ENCODE data around the gene MOSMO.
A peak's percentile ranks its signal among the peaks of the same experiment; 100 is the strongest.
"Not testable (repeated sequence)": the region's sequence is repeated elsewhere in the genome, so short reads cannot be mapped to it uniquely, and the experiment has no call there.

MOSMO gene

GRCh38 chr16:22012241-22012640, 4.3 kb downstream of the MOSMO start:
- H3K4me1 Mint-ChIP-seq (ENCODE audit: low read depth) = peaks cover 74% of the 10 kb centered on the region

GRCh38 chr16:22013486-22013885, 5.6 kb downstream of the MOSMO start:
- DNase-seq = no peak
- peaks cover 8% of the 10 kb centered on the region for H3K36me3 Mint-ChIP-seq (ENCODE audit: low read depth)
- no peaks in the 10 kb centered on the region for H3K9me3 Mint-ChIP-seq
- H3K4me3 Mint-ChIP-seq = no peak overlapping the region
- H3K27ac Mint-ChIP-seq = peak overlapping the region; percentile 45
- H3K27me3 Mint-ChIP-seq = no peaks in the 10 kb centered on the region
- H3K4me1 Mint-ChIP-seq (ENCODE audit: low read depth) = peaks cover 79% of the 10 kb centered on the region

More at GRCh38 chr16:22012241-22012640, 4.3 kb downstream of the MOSMO start:
- no peaks in the 10 kb centered on the region for H3K27me3 Mint-ChIP-seq
- H3K4me3 Mint-ChIP-seq = no peak overlapping the region
- H3K9me3 Mint-ChIP-seq = no peaks in the 10 kb centered on the region
- DNase-seq = no peak
- H3K27ac Mint-ChIP-seq = no peak overlapping the region
- peaks cover 12% of the 10 kb centered on the region for H3K36me3 Mint-ChIP-seq (ENCODE audit: low read depth)

- H3K27ac Mint-ChIP-seq = no peak overlapping the region
- peaks cover 5% of the 10 kb centered on the region for H3K36me3 Mint-ChIP-seq (ENCODE audit: low read depth)
- H3K27me3 Mint-ChIP-seq = no peaks in the 10 kb centered on the region
These were observed 6.5 kb downstream of the MOSMO start for GRCh38 chr16:22014271-22014873.

GRCh38 chr16:22016927-22017326, 9.0 kb downstream of the MOSMO start:
- Mint-ChIP-seq H3K9me3 (no peaks in the 10 kb centered on the region), H3K27me3 (no peaks in the 10 kb centered on the region), H3K4me3 (no peak overlapping the region), H3K4me1 (ENCODE audit: low read depth) (peaks cover 69% of the 10 kb centered on the region), H3K27ac (no peak overlapping the region), H3K36me3 (ENCODE audit: low read depth) (peaks cover 1% of the 10 kb centered on the region)
- no peak for DNase-seq

More at GRCh38 chr16:22014271-22014873, 6.5 kb downstream of the MOSMO start:
- no peak overlapping the region for H3K4me3 Mint-ChIP-seq
- H3K4me1 Mint-ChIP-seq (ENCODE audit: low read depth) = peaks cover 81% of the 10 kb centered on the region
- DNase-seq = no peak
- no peaks in the 10 kb centered on the region for H3K9me3 Mint-ChIP-seq

GRCh38 chr16:22018559-22018958, 10.6 kb downstream of the MOSMO start:
- Mint-ChIP-seq H3K4me1 (ENCODE audit: low read depth) (peaks cover 60% of the 10 kb centered on the region), H3K36me3 (ENCODE audit: low read depth) (peaks cover 5% of the 10 kb centered on the region), H3K27ac (no peak overlapping the region), H3K27me3 (no peaks in the 10 kb centered on the region), H3K4me3 (no peak overlapping the region), H3K9me3 (no peaks in the 10 kb centered on the region)
- DNase-seq = no peak

- H3K4me1 Mint-ChIP-seq (ENCODE audit: low read depth) = peaks cover 40% of the 10 kb centered on the region
- H3K4me3 Mint-ChIP-seq = no peak overlapping the region
- no peak for DNase-seq
- H3K27me3 Mint-ChIP-seq = no peaks in the 10 kb centered on the region
- H3K27ac Mint-ChIP-seq = no peak overlapping the region
- H3K36me3 Mint-ChIP-seq (ENCODE audit: low read depth) = peaks cover 10% of the 10 kb centered on the region
- H3K9me3 Mint-ChIP-seq = no peaks in the 10 kb centered on the region
These were observed 14.2 kb downstream of the MOSMO start for GRCh38 chr16:22022151-22022550.

- Mint-ChIP-seq H3K4me3 (no peak overlapping the region), H3K9me3 (no peaks in the 10 kb centered on the region), H3K27ac (no peak overlapping the region), H3K4me1 (ENCODE audit: low read depth) (peaks cover 42% of the 10 kb centered on the region), H3K36me3 (ENCODE audit: low read depth) (peaks cover 10% of the 10 kb centered on the region), H3K27me3 (no peaks in the 10 kb centered on the region)
- no peak for DNase-seq
These were observed 15.6 kb downstream of the MOSMO start for GRCh38 chr16:22023505-22023904.

- H3K36me3 Mint-ChIP-seq (ENCODE audit: low read depth) = peaks cover 14% of the 10 kb centered on the region
- H3K27me3 Mint-ChIP-seq, H3K27ac Mint-ChIP-seq, H3K9me3 Mint-ChIP-seq, H3K4me3 Mint-ChIP-seq, DNase-seq: not testable (repeated sequence)
- H3K4me1 Mint-ChIP-seq (ENCODE audit: low read depth) = peaks cover 39% of the 10 kb centered on the region
These were observed 16.9 kb downstream of the MOSMO start for GRCh38 chr16:22024785-22025184.

- no peaks in the 10 kb centered on the region for H3K9me3 Mint-ChIP-seq
- peaks cover 37% of the 10 kb centered on the region for H3K36me3 Mint-ChIP-seq (ENCODE audit: low read depth)
- no peak for DNase-seq
- H3K27me3 Mint-ChIP-seq = no peaks in the 10 kb centered on the region
- peaks cover 42% of the 10 kb centered on the region for H3K4me1 Mint-ChIP-seq (ENCODE audit: low read depth)
- H3K27ac Mint-ChIP-seq = no peak overlapping the region
- H3K4me3 Mint-ChIP-seq = no peak overlapping the region
These were observed 19.7 kb downstream of the MOSMO start for GRCh38 chr16:22027633-22028032.

- no peak overlapping the region for H3K4me3 Mint-ChIP-seq
- H3K4me1 Mint-ChIP-seq (ENCODE audit: low read depth) = peaks cover 47% of the 10 kb centered on the region
- peaks cover 41% of the 10 kb centered on the region for H3K36me3 Mint-ChIP-seq (ENCODE audit: low read depth)
- no peak for DNase-seq
- H3K9me3 Mint-ChIP-seq = no peaks in the 10 kb centered on the region
- no peaks in the 10 kb centered on the region for H3K27me3 Mint-ChIP-seq
- no peak overlapping the region for H3K27ac Mint-ChIP-seq
These were observed 21.7 kb downstream of the MOSMO start for GRCh38 chr16:22029632-22030031.

GRCh38 chr16:22030087-22030812, 22.3 kb downstream of the MOSMO start:
- Mint-ChIP-seq H3K9me3 (no peaks in the 10 kb centered on the region), H3K36me3 (ENCODE audit: low read depth) (peaks cover 44% of the 10 kb centered on the region), H3K27ac (no peak overlapping the region), H3K4me3 (no peak overlapping the region), H3K27me3 (no peaks in the 10 kb centered on the region), H3K4me1 (ENCODE audit: low read depth) (peaks cover 52% of the 10 kb centered on the region)
- DNase-seq = no peak

- Mint-ChIP-seq H3K27me3 (no peaks in the 10 kb centered on the region), H3K4me3 (no peak overlapping the region), H3K36me3 (ENCODE audit: low read depth) (peaks cover 51% of the 10 kb centered on the region), H3K4me1 (ENCODE audit: low read depth) (peaks cover 51% of the 10 kb centered on the region), H3K9me3 (no peaks in the 10 kb centered on the region), H3K27ac (peak overlapping the region; percentile 57)
- DNase-seq = no peak
These were observed 23.7 kb downstream of the MOSMO start for GRCh38 chr16:22031483-22032083.

GRCh38 chr16:22034503-22034902, 26.6 kb downstream of the MOSMO start:
- H3K27ac Mint-ChIP-seq = no peak overlapping the region
- no peak for DNase-seq

GRCh38 chr16:22035153-22035552, 27.2 kb downstream of the MOSMO start:
- Mint-ChIP-seq H3K4me1 (ENCODE audit: low read depth) (peaks cover 36% of the 10 kb centered on the region), H3K27me3 (no peaks in the 10 kb centered on the region), H3K4me3 (no peak overlapping the region), H3K9me3 (no peaks in the 10 kb centered on the region), H3K27ac (peak overlapping the region; percentile 74), H3K36me3 (ENCODE audit: low read depth) (peaks cover 55% of the 10 kb centered on the region)
- DNase-seq = no peak

More at GRCh38 chr16:22034503-22034902, 26.6 kb downstream of the MOSMO start:
- Mint-ChIP-seq H3K4me1 (ENCODE audit: low read depth) (peaks cover 38% of the 10 kb centered on the region), H3K27me3 (no peaks in the 10 kb centered on the region), H3K4me3 (no peak overlapping the region), H3K9me3 (no peaks in the 10 kb centered on the region), H3K36me3 (ENCODE audit: low read depth) (peaks cover 60% of the 10 kb centered on the region)

GRCh38 chr16:22043882-22044281, 36.0 kb downstream of the MOSMO start:
- H3K36me3 Mint-ChIP-seq (ENCODE audit: low read depth); DNase-seq; H3K4me3 Mint-ChIP-seq; H3K27me3 Mint-ChIP-seq; H3K4me1 Mint-ChIP-seq (ENCODE audit: low read depth); H3K9me3 Mint-ChIP-seq; H3K27ac Mint-ChIP-seq: not testable (repeated sequence)
